ENCODE results near the gene AP1M1.

DNA sequence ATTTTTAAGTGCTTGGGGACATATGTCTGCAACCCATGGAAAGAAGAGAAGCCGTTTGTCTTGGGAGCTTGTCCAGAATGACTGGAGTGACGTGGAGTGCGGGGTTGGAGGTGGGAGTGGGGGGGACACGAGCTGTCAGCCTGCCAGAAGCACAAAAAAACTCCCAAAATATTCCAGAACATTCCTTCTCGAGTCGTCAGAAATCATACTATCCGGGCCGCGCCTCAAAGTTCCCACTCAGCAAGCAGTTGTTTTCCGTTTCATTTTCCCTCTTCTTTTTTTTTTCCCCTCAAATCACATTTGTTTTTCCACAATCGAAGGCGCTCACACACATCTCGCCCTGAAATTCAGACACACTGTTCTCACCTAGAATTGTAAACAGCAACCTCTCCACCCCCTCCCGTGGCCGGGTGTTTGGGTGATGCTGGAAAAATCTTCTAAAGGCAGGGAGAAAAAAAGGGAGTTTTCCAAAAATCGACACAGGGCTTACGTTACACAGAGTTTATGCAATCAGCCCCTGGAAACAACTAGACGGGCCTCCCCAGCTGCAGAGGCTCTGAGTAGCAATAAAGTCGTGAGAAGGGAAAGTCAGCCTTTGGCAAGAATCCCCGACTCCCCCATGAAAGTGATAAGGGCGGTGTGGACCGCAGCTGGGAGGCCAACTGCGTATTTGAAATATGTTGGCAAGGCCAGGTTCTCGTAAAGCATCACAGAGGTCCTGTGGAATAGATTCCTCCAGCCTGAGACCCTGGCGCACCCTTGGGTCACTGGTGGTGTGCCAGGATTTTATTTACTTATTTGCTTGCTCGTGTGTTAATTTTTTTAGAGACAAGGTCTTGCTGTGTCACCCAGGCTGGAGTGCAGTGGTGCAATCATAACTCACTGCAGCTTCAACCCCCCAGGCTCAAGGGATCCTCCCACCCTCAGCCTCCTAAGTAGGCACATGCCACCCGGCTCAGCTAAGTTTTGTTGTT is 95.7 kb downstream of the AP1M1 start:
- TF ChIP-seq, protein P1, sequence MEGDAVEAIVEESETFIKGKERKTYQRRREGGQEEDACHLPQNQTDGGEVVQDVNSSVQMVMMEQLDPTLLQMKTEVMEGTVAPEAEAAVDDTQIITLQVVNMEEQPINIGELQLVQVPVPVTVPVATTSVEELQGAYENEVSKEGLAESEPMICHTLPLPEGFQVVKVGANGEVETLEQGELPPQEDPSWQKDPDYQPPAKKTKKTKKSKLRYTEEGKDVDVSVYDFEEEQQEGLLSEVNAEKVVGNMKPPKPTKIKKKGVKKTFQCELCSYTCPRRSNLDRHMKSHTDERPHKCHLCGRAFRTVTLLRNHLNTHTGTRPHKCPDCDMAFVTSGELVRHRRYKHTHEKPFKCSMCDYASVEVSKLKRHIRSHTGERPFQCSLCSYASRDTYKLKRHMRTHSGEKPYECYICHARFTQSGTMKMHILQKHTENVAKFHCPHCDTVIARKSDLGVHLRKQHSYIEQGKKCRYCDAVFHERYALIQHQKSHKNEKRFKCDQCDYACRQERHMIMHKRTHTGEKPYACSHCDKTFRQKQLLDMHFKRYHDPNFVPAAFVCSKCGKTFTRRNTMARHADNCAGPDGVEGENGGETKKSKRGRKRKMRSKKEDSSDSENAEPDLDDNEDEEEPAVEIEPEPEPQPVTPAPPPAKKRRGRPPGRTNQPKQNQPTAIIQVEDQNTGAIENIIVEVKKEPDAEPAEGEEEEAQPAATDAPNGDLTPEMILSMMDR (IDR thresholded peaks at IDR 0.05 in 4 of 5, conservative IDR thresholded peaks at IDR 0.05 in 1 of 5) = no peak
- TF ChIP-seq POLR2A (IDR thresholded peaks at IDR 0.05) = peak in 1 of 2 donors; percentile 44

All from gastrocnemius medialis (tissue), 4 donors.